NCI-H82 treated with DMSO at 0.1 percent for 48 hours (cell line): ENCODE results near the gene RSRC1.
A peak's percentile ranks its signal among the peaks of the same experiment; 100 is the strongest.
"Not testable (repeated sequence)": the region's sequence is repeated elsewhere in the genome, so short reads cannot be mapped to it uniquely, and the experiment has no call there.

Source experiments
- DNase-seq: peaks from one replicate; lab custom pipeline; 2025; ENCODE audit not compliant: unreplicated experiment; lab: John Stamatoyannopoulos, UW

RSRC1 gene

GRCh38 chr3:158109804-158110657 lies at the start of gene RSRC1:
RSRC1 (plus strand) TSS chr3:158110089; CDS start chr3:158122105, 12,016 bp downstream.
- DNase-seq: peak; percentile 86

GRCh38 chr3:158065574-158065973 lies 44.3 kb upstream of the RSRC1 start:
- DNase-seq: not testable (repeated sequence)

GRCh38 chr3:158072790-158073189 lies 37.1 kb upstream of the RSRC1 start:
- no peak for DNase-seq

- no peak for DNase-seq
Observed at GRCh38 chr3:158074591-158074990, 35.3 kb upstream of the RSRC1 start.

GRCh38 chr3:158079599-158079998 lies 30.3 kb upstream of the RSRC1 start:
- DNase-seq: no peak

- no peak for DNase-seq
Observed at GRCh38 chr3:158084651-158085050, 25.2 kb upstream of the RSRC1 start.

GRCh38 chr3:158085358-158085757 lies 24.5 kb upstream of the RSRC1 start:
- DNase-seq: no peak

GRCh38 chr3:158085931-158086330 lies 24.0 kb upstream of the RSRC1 start:
- no peak for DNase-seq

GRCh38 chr3:158086361-158086760 lies 23.5 kb upstream of the RSRC1 start:
- no peak for DNase-seq

- no peak for DNase-seq
Observed at GRCh38 chr3:158086776-158087175, 23.1 kb upstream of the RSRC1 start.

- peak; percentile 26 for DNase-seq
Observed at GRCh38 chr3:158091531-158091930, 18.4 kb upstream of the RSRC1 start.

- DNase-seq: no peak
Observed at GRCh38 chr3:158093526-158093925, 16.4 kb upstream of the RSRC1 start.

GRCh38 chr3:158094235-158095110 lies 15.4 kb upstream of the RSRC1 start:
- no peak for DNase-seq

GRCh38 chr3:158095111-158095813 lies 14.6 kb upstream of the RSRC1 start:
- DNase-seq: no peak

GRCh38 chr3:158095814-158096704 lies 13.8 kb upstream of the RSRC1 start:
- no peak for DNase-seq

GRCh38 chr3:158097081-158097592 lies 12.8 kb upstream of the RSRC1 start:
- no peak for DNase-seq

- no peak for DNase-seq
Observed at GRCh38 chr3:158097593-158098308, 12.1 kb upstream of the RSRC1 start.

GRCh38 chr3:158098309-158098639 lies 11.6 kb upstream of the RSRC1 start:
- DNase-seq: no peak

GRCh38 chr3:158098834-158099424 lies 11.0 kb upstream of the RSRC1 start:
- DNase-seq: no peak
